GM08714 (cell line): ENCODE data around the gene INIP.
"Not testable (repeated sequence)": the region's sequence is repeated elsewhere in the genome, so short reads cannot be mapped to it uniquely, and the experiment has no call there.

ENCODE experiments used
- H3K4me3 ChIP-seq: fragments of 200-500 bp; sonication (Bioruptor generic); 2 replicates; pipeline ENCODE4 v1.5.1; 2014; ENCODE audit warnings: mild to moderate bottlenecking, low read length, inconsistent platforms
- ZNF274 ChIP-seq: IDR thresholded peaks from 2 replicates; pipeline ENCODE4 v1.6.1; 2012; ENCODE audit warnings: mild to moderate bottlenecking, low read depth, low read length

The INIP gene

GRCh38 chr9:112719696-112720095 lies 1.8 kb upstream of the INIP start:
- H3K4me3 ChIP-seq = no peak overlapping the region
- no peak for TF ChIP-seq ZNF274

- H3K4me3 ChIP-seq = no peak overlapping the region
- no peak for TF ChIP-seq ZNF274
These were observed 1.3 kb upstream of the INIP start for GRCh38 chr9:112719241-112719691.

GRCh38 chr9:112712678-112713077 lies 5.2 kb downstream of the INIP start:
- TF ChIP-seq ZNF274 = no peak
- no peak overlapping the region for H3K4me3 ChIP-seq

- no peak for TF ChIP-seq ZNF274
- H3K4me3 ChIP-seq = no peak overlapping the region
These were observed 6.7 kb downstream of the INIP start for GRCh38 chr9:112711050-112711689.

- no peak for TF ChIP-seq ZNF274
- no peak overlapping the region for H3K4me3 ChIP-seq
These were observed 12.0 kb downstream of the INIP start for GRCh38 chr9:112705768-112706427.

- TF ChIP-seq ZNF274 = no peak
- no peak overlapping the region for H3K4me3 ChIP-seq
These were observed 14.6 kb downstream of the INIP start for GRCh38 chr9:112703304-112703703.

- no peak for TF ChIP-seq ZNF274
- no peak overlapping the region for H3K4me3 ChIP-seq
These were observed 17.8 kb downstream of the INIP start for GRCh38 chr9:112700085-112700484.

- H3K4me3 ChIP-seq = no peak overlapping the region
- no peak for TF ChIP-seq ZNF274
These were observed 18.7 kb downstream of the INIP start for GRCh38 chr9:112699230-112699629.

GRCh38 chr9:112696461-112696860 lies 21.5 kb downstream of the INIP start:
- no peak for TF ChIP-seq ZNF274
- H3K4me3 ChIP-seq = no peak overlapping the region

GRCh38 chr9:112694706-112695555 lies 23.0 kb downstream of the INIP start:
- H3K4me3 ChIP-seq = no peak overlapping the region
- no peak for TF ChIP-seq ZNF274

- no peak for TF ChIP-seq ZNF274
- H3K4me3 ChIP-seq = no peak overlapping the region
These were observed 28.7 kb downstream of the INIP start for GRCh38 chr9:112689161-112689740.

GRCh38 chr9:112680731-112681402 lies 37.0 kb downstream of the INIP start:
- TF ChIP-seq ZNF274 = no peak
- no peak overlapping the region for H3K4me3 ChIP-seq

GRCh38 chr9:112677040-112677439 lies 40.9 kb downstream of the INIP start:
- H3K4me3 ChIP-seq = no peak overlapping the region
- TF ChIP-seq ZNF274 = no peak

GRCh38 chr9:112673221-112673620 lies 44.7 kb downstream of the INIP start:
- not testable (repeated sequence) for H3K4me3 ChIP-seq
